ENCODE data around the gene LEF1. TPM values are rescaled to one million over a fixed set of nuclear protein-coding genes. Genes with fewer than 3 reads are reported as not detected.

Gene LEF1
- total and polyA plus RNA-seq, 11 donors: 0.08 to 3.0 (median 0.91) TPM; not detected in 1

DNA sequence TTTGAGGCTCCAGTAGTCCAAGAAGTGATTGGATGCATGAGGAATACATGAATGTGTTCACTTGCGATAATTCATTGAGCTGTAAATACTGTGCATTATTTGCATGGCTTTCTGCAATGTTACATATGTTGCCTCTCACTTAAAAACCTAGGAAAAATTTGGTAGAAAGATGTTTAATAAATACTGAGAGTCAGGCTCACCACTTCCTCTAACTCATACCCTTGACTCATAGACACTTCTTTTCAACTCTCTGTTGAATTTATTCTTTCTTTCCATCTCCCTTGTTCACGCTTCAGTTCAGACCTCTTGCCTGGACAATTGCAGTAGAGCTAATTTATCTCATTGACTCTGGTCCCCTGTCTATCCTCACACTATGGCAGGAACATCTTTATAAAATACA is 35.8 kb upstream of the LEF1 start:
- no peak for ATAC-seq
- intact Hi-C loops (cut with DNase I): no loop called here
- WGBS, 4 donors: 93 to 99% (median 97%) methylated on average over 2 of the region's 2 CpGs

DNA sequence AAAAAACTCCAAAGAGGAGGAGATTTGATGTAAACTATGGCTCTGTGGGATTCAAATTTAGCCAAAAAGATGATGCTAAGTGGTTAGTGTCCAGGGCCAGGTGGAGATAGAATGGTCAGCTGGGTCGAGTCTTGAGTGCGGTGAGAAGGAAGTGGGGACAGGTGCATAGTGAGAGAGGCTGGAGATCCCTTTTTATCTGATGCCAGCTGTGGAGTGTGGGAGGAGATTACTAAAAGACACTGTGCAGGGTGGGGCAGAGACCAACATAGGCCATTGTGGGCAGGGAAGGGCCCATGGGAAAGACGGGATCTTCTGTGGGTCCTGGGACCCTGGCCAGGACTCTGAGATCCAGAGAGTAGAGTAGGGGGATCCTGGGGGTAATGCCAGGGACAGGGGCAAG is 34.6 kb upstream of the LEF1 start:
- Histone ChIP-seq H3K4me3 (no peak overlapping the region), H3K36me3 (no peaks in the 10 kb centered on the region), H3K27ac (no peak overlapping the region), H3K27me3 (no peaks in the 10 kb centered on the region), H3K9me3 (no peaks in the 10 kb centered on the region), H3K4me1 (no peaks in the 10 kb centered on the region)
- ATAC-seq (no peak), DNase-seq (no peak)
- intact Hi-C loops (cut with DNase I): no loop called here
- TF ChIP-seq, protein P1, sequence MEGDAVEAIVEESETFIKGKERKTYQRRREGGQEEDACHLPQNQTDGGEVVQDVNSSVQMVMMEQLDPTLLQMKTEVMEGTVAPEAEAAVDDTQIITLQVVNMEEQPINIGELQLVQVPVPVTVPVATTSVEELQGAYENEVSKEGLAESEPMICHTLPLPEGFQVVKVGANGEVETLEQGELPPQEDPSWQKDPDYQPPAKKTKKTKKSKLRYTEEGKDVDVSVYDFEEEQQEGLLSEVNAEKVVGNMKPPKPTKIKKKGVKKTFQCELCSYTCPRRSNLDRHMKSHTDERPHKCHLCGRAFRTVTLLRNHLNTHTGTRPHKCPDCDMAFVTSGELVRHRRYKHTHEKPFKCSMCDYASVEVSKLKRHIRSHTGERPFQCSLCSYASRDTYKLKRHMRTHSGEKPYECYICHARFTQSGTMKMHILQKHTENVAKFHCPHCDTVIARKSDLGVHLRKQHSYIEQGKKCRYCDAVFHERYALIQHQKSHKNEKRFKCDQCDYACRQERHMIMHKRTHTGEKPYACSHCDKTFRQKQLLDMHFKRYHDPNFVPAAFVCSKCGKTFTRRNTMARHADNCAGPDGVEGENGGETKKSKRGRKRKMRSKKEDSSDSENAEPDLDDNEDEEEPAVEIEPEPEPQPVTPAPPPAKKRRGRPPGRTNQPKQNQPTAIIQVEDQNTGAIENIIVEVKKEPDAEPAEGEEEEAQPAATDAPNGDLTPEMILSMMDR (IDR thresholded peaks at IDR 0.05): no peak
- no peak for TF ChIP-seq POLR2A (IDR thresholded peaks at IDR 0.05)
- 79 to 87% (median 82%) methylated on average over 3 of the region's 3 CpGs for whole genome bisulfite sequencing, 4 donors

More for the DNA sequence above, 35.8 kb upstream of the LEF1 start:
- Histone ChIP-seq H3K4me3 (no peak overlapping the region), H3K27ac (no peak overlapping the region), H3K4me1 (no peaks in the 10 kb centered on the region), H3K9me3 (no peaks in the 10 kb centered on the region), H3K27me3 (no peaks in the 10 kb centered on the region), H3K36me3 (no peaks in the 10 kb centered on the region)
- TF ChIP-seq, protein P1 (IDR thresholded peaks at IDR 0.05): no peak
- TF ChIP-seq POLR2A (IDR thresholded peaks at IDR 0.05): no peak
- no peak for DNase-seq

DNA sequence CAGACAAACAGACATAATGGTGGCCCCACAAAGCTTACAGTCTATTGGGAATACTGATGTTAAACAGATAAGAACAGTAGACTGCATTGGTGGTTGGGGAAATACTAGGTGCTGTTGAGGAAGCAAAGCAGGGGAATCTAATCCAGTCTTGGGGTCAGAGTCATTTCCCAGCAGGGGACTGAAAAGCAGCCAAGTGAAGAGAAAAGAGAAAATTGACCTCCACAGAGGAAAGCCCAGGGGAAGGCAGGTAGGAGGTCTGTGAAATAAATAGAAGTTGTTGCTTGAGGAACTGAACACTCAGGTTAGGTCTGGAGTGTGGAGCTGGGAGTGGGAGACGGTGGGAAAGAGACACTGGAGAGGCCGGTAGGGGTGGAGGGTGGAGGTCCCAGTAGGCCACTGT is 33.0 kb upstream of the LEF1 start:
- intact Hi-C loops (cut with DNase I): no loop called here
- Histone ChIP-seq H3K9me3 (no peaks in the 10 kb centered on the region), H3K4me1 (no peaks in the 10 kb centered on the region), H3K36me3 (no peaks in the 10 kb centered on the region), H3K27ac (no peak overlapping the region), H3K4me3 (no peak overlapping the region), H3K27me3 (no peaks in the 10 kb centered on the region)
- DNase-seq (no peak), ATAC-seq (no peak)
- TF ChIP-seq POLR2A (IDR thresholded peaks at IDR 0.05): no peak
- TF ChIP-seq, protein P1 (IDR thresholded peaks at IDR 0.05): no peak
- WGBS, 4 donors: 93 to 97% (median 95%) methylated on average over 2 of the region's 2 CpGs

DNA sequence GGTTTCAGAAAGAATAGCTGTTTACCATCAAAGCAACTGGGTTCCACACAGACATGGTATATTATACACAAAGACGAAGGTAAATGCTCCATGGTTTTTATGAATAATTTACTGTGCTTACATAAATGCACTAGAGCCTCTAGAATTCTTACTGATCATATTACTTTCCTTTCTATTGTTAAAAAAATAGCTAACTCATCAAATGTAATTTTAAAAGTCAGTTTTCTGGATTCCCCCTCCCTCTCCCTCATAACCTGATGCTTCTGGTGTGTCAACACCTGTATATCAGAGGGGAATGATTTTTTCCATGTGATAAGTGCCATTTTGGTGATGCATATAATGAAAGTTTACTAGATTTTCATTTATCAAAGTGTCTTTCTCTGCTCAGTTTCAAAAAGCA is 31.1 kb upstream of the LEF1 start:
- H3K4me3 ChIP-seq: no peak overlapping the region
- H3K27ac ChIP-seq: no peak overlapping the region
- 73 to 84% (median 77%) methylated on average over 1 of the region's 1 CpG for WGBS, 4 donors
- H3K27me3 ChIP-seq: no peaks in the 10 kb centered on the region
- no peak for TF ChIP-seq POLR2A (IDR thresholded peaks at IDR 0.05)
- TF ChIP-seq, protein P1 (IDR thresholded peaks at IDR 0.05): no peak
- no peak for DNase-seq
- H3K36me3 ChIP-seq: no peaks in the 10 kb centered on the region
- H3K4me1 ChIP-seq: no peaks in the 10 kb centered on the region
- H3K9me3 ChIP-seq: no peaks in the 10 kb centered on the region
- intact Hi-C loops (cut with DNase I): no loop called here
- no peak for ATAC-seq

Data from heart left ventricle (tissue), 16 donors.